ENCODE data around the gene GAS7. TPM values are rescaled to one million over a fixed set of nuclear protein-coding genes. Genes with fewer than 3 reads are reported as not detected.

The GAS7 gene
- total RNA-seq, 6 donors from 2014 or later = 19.9 to 87.1 (median 41.5) TPM

- peaks cover 2 to 25% (median 8%) of the 10 kb centered on the region in 4 donors for H3K4me1 ChIP-seq
- peaks cover 0 to 21% (median 9%) of the 10 kb centered on the region in 4 donors for H3K27me3 ChIP-seq
- DNase-seq (no peak), ATAC-seq (ENCODE audit: low FRiP score in 2 of 2) (no peak)
- peaks cover 6 to 18% (median 15%) of the 10 kb centered on the region in 4 donors for H3K9me3 ChIP-seq
- no peak overlapping the region for H3K4me3 ChIP-seq
- H3K36me3 ChIP-seq = no peaks in the 10 kb centered on the region
- H3K27ac ChIP-seq = no peak overlapping the region
- TF ChIP-seq POLR2AphosphoS5 (IDR thresholded peaks at IDR 0.05) (no peak), CTCF (IDR thresholded peaks at IDR 0.05) (no peak), EP300 (IDR thresholded peaks at IDR 0.05) (no peak), POLR2A (IDR thresholded peaks at IDR 0.05) (no peak)
- 82 to 88% methylated on average over 4 of the region's 4 CpGs for WGBS, 2 donors
These were observed 3.2 kb downstream of the GAS7 start for GRCh38 chr17:10195090-10195805.

GRCh38 chr17:10193632-10194031, 4.8 kb downstream of the GAS7 start:
- peaks cover 0 to 15% (median 6%) of the 10 kb centered on the region in 4 donors for H3K27me3 ChIP-seq
- peaks cover 0 to 15% (median 5%) of the 10 kb centered on the region in 4 donors for H3K4me1 ChIP-seq
- WGBS, 2 donors = 92 to 96% methylated on average over 2 of the region's 2 CpGs
- TF ChIP-seq EP300 (IDR thresholded peaks at IDR 0.05) (no peak), CTCF (IDR thresholded peaks at IDR 0.05) (no peak), POLR2A (IDR thresholded peaks at IDR 0.05) (no peak), POLR2AphosphoS5 (IDR thresholded peaks at IDR 0.05) (no peak)
- DNase-seq (no peak), ATAC-seq (ENCODE audit: low FRiP score in 2 of 2) (no peak)
- H3K4me3 ChIP-seq = no peak overlapping the region
- no peak overlapping the region for H3K27ac ChIP-seq
- no peaks in the 10 kb centered on the region for H3K36me3 ChIP-seq
- H3K9me3 ChIP-seq = peaks cover 6 to 18% (median 15%) of the 10 kb centered on the region in 4 donors

- peaks cover 6 to 18% (median 15%) of the 10 kb centered on the region in 4 donors for H3K9me3 ChIP-seq
- 54 to 71% methylated on average over 2 of the region's 2 CpGs for WGBS, 2 donors
- no peak overlapping the region for H3K4me3 ChIP-seq
- DNase-seq (no peak), ATAC-seq (ENCODE audit: low FRiP score in 2 of 2) (peak in 1 of 2 donors; percentile 61)
- H3K27ac ChIP-seq = peak overlapping the region in 1 of 4 donors; percentile 61
- TF ChIP-seq EP300 (IDR thresholded peaks at IDR 0.05) (no peak), CTCF (IDR thresholded peaks at IDR 0.05) (no peak), POLR2A (IDR thresholded peaks at IDR 0.05) (no peak), POLR2AphosphoS5 (IDR thresholded peaks at IDR 0.05) (no peak)
- no peaks in the 10 kb centered on the region for H3K36me3 ChIP-seq
- peaks cover 0 to 8% (median 3%) of the 10 kb centered on the region in 4 donors for H3K27me3 ChIP-seq
- peaks cover 0 to 8% (median 2%) of the 10 kb centered on the region in 4 donors for H3K4me1 ChIP-seq
These were observed 5.4 kb downstream of the GAS7 start for GRCh38 chr17:10192972-10193371.

- DNase-seq (no peak), ATAC-seq (ENCODE audit: low FRiP score in 2 of 2) (no peak)
- peaks cover 0 to 3% (median under 1%) of the 10 kb centered on the region in 4 donors for H3K27me3 ChIP-seq
- WGBS, 2 donors = 69 to 83% methylated on average over 5 of the region's 5 CpGs
- peaks cover 6 to 18% (median 15%) of the 10 kb centered on the region in 4 donors for H3K9me3 ChIP-seq
- H3K4me1 ChIP-seq = peaks cover 0 to 3% (median 1%) of the 10 kb centered on the region in 4 donors
- no peaks in the 10 kb centered on the region for H3K36me3 ChIP-seq
- TF ChIP-seq POLR2A (IDR thresholded peaks at IDR 0.05) = no peak
- no peak for TF ChIP-seq POLR2AphosphoS5 (IDR thresholded peaks at IDR 0.05)
- TF ChIP-seq EP300 (IDR thresholded peaks at IDR 0.05) = no peak
- no peak for TF ChIP-seq CTCF (IDR thresholded peaks at IDR 0.05)
- peak overlapping the region in 2 of 4 donors; percentile 27 to 61 for H3K27ac ChIP-seq
- H3K4me3 ChIP-seq = no peak overlapping the region
These were observed 5.9 kb downstream of the GAS7 start for GRCh38 chr17:10192461-10192860.
